Hematopoietic multipotent progenitor cell (in vitro differentiated cells): ENCODE results near the gene C9orf78. TPM values are rescaled to one million over a fixed set of nuclear protein-coding genes. Genes with fewer than 3 reads are reported as not detected.

ENCODE experiments used
- DNase-seq, 3 donors: peaks; one replicate each; pipeline ENCODE4 v3.0.0-alpha.2; 2011 to 2015; ENCODE audit warnings: low read depth in 2 of 3, low spot score in 2 of 3
- total RNA-seq: library from RNA; depleted of rRNA; stranded (reverse); fragments of >200 nt; gene quantifications from one replicate; pipeline ENCODE4 v1.2.3, GENCODE V29; 2012

C9orf78 gene
- total RNA-seq: 19.4 TPM

GRCh38 chr9:129835128-129835859, at the start of gene C9orf78, which contains the start of gene USP20:
Gene C9orf78, minus strand, starts transcription at chr9:129835275. Its CDS starts 54 bp downstream, at chr9:129835221.
Gene USP20, plus strand, starts transcription at chr9:129835458. Its CDS starts 17,098 bp downstream, at chr9:129852556.
- DNase-seq: peak; percentile 97 to 98 (median 97)

DNA sequence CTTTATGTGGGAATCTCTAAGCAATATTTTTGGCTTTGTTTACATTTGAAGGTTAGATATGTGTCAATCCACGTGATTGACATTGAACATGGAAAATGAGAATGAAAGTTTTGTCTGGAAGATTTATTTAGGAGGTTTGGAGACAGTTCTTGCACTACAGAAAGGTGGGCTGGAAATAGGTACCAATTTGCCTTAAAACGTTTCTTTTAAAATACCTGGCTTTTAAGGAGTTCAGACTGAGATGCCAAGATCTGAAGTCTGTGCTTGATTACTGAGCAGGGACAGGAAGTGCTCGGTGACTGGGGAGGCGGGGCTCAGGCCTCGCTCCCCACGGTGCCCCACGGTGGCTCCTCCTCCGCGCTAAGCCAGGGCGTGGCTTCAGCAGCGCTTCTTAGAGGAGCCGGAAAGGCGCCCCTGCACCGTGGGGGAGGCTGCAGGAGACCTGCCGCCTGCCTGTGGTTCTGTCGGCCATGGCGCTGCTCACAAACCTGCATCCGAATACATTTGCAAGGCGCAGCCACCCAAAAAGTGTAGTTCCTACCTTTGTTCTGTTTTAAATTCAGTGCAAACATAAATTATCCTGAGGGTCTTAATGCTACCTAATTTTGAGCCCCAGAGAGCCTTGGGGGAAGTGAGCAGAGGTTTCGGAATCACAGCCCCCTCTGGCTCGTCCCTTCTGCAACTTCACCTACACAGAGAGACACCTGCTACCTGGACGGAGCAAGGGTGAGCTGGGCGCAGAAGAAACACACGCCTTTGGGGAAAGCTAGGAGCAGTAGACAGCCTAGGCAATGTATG, 49.3 kb upstream of the C9orf78 start:
- peak in 2 of 3 donors; percentile 93 to 96 for DNase-seq

DNA sequence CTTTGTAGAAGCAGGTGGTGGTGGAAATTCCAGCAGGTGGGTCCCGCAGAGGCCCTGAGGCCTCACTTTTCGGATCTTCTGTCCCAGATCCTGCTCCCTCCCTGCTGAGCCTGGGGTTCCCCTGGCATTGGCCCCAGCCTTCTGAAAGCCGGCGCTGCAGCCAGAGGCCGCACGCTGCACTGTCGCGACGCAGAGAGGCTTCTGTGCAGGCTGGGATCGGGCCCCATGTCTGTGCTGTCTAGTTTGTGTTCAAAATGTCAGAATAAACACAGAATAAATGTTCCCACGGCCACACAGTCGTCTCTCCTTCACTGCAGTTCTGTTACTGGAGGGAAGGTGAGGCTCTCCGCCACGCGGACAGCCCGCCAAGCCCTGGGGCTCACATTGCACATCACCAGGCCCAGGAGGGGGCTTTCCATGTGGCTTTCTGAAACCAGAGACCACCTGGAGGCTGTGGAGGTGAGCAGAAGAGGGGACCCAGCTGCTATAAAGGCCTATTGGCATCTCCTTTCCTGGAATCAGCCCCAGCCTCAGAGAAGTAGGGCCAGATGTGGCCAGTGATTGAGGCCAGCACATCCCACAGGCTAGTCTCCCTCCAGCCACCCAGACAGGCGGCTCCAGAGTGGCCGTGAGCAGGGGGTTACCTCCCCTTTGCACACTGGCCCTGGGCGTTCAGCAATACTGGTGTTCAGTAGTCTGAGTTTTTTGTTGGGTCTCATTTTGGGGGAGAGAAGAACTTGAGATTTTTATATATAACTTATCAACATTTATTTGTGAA, 46.7 kb upstream of the C9orf78 start:
- no peak for DNase-seq

- no peak for DNase-seq
Measured at GRCh38 chr9:129880654-129881546, 45.8 kb upstream of the C9orf78 start.

DNA sequence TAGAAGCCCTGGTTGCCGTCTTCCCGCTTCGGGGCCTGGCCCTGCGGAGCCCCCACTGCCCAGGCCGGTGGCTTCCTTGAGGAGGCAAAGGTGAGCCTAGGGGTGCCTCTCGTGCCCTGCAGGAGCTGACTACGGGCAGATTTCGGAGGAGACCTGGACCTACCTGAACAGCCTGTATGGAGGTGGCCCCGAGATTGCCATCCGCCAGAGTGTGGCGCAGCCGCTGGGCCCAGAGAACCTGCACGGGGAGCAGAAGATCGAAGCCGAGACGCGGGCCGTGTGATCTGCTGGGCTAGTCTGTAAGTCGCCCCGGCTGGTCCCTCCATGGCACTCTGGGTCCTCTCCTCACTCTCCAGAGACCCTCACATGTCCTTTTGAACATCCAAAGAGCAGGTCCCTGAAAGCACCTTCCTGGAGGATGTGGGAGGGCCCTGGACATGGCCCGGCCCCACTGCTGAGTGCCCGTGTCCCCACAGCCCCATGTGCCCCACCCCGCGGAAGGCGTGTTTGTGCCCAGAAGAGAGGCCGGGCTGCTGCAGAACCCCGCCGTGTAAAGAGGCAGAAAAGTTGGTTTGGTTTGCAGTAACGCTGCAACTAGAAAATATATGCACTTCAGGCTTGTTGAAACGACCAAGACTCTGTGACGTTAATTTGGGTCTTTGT, 45.0 kb upstream of the C9orf78 start:
- DNase-seq: no peak

- peak in 2 of 3 donors; percentile 89 to 91 for DNase-seq
Measured at GRCh38 chr9:129879103-129879699, 44.1 kb upstream of the C9orf78 start.

DNA sequence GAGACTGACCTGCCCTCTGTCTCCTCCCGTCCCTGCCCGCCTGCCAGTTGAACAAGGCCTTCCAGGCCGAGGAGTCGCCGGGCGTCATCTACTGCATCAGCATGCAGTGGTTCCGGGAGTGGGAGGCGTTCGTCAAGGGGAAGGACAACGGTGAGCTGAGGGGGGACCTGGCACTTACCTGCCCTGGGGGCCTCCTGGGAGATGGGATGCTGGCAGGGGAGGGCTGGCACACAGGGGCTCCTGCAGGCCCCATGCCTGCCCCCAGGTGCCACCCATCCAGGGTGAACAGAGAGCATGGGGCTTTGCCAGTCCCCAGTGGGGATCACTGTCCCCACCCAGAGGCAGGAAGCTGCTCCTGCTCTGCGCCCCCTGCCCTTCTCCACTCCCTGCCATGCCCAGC, 43.2 kb upstream of the C9orf78 start:
- DNase-seq: no peak

DNA sequence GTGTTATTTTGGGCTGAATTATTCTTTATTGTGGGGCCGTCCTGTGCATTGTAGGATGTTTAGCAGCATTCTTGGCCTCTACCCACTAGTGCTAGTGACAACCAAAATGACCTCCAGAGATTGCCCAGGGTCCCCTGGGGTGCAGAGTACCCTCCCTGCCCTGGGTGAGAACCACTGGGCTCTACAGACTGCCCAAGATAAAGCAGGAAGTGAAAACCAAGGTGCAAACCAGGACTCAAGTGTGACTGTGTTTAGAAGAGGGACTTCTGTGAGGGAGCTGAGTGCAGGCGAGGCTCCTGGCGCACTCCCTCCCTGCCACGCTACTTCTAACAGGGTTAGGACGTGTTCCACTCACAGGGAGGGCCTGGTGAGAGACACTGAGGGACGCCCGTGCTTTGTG, 41.7 kb upstream of the C9orf78 start:
- DNase-seq: no peak

- no peak for DNase-seq
Measured at GRCh38 chr9:129875687-129876395, 40.8 kb upstream of the C9orf78 start.

GRCh38 chr9:129875181-129875611, 40.1 kb upstream of the C9orf78 start:
- no peak for DNase-seq

GRCh38 chr9:129874261-129875101, 39.4 kb upstream of the C9orf78 start:
- no peak for DNase-seq

DNA sequence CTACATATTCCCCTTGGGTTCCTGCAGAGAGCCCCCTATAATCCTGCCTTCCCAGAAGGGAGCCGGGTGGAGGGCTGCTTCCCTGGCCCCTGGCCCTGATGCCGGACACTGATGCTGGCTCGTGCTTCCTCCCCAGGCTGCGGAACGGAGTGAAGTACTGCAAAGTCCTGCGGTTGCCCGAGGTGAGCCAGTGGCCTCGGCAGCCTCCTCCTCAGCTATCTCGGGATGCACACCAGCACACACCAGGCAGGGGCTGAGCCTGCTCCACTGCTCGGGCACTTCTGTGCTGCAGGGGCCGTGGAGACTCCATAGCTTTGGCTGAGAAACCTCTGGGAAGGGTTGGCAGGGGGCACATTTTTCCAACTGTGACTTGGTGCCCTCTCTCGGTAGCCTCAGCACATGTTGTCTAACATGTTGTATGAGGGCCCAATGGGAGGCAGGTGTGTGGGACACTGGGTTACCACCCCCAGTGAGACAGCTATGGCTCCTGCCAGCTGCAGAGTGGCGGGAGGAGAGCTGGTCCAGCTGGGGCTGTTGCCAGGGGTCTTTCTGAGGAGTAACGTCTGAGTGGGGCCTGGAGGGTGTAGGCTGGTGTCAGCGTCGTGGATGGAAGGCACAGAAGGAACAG, 38.6 kb upstream of the C9orf78 start:
- DNase-seq: no peak

- no peak for DNase-seq
Measured at GRCh38 chr9:129871046-129871445, 36.0 kb upstream of the C9orf78 start.

DNA sequence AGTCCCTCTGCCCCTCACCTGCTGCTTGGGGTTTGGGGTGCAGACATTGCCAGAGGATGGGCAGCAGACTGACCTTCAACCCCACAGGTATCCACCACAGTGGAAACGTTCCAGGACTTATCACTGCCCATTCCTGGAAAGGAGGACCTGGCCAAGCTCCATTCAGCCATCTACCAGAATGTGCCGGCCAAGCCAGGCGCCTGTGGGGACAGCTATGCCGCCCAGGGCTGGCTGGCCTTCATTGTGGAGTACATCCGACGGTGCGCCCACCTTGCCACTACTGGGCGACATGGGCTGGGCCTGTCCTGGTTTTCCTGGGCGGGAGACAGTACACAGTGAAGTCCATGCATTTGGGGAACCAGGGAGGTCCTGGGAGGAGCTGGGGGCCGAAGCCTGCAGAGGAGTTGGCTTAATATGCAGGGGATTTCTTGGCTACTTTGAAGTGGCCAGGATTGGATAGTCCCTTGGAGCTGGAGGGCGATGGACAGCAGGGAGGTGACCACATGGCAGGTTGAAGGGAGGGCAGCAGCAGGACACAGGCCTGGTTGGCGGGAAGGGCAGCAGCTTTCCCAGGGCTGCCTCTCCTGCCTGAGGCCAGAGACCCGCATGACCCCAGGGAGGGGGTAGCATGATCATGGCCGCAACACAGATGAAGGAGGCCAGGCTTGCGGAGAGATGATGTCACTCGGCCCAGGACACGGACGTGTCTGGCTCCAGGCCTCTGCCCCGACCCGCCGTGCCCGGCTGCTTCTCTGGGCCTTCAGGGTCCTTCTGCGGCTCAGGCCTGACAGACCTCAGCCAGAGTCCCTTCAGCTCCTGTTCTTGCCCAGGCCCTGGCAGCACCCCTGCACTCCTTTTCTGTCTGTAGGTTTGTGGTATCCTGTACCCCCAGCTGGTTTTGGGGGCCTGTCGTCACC, 34.8 kb upstream of the C9orf78 start:
- DNase-seq: no peak

GRCh38 chr9:129868872-129869486, 33.9 kb upstream of the C9orf78 start:
- peak in 1 of 3 donors; percentile 78 for DNase-seq
